Astrocyte (in vitro differentiated cells and primary cell): ENCODE results near the gene AHNAK2. TPM values are rescaled to one million over a fixed set of nuclear protein-coding genes. Genes with fewer than 3 reads are reported as not detected.

Experiments used
- DNase-seq: peaks from one replicate; pipeline ENCODE4 v3.0.0-alpha.2; 2010; ENCODE audit warnings: low read depth
- FAIRE-seq: peaks from 2 replicates; lab custom pipeline; 2011; peaks lifted over from hg19 to GRCh38; lab: Jason Lieb, UNC
- H2AFZ ChIP-seq: 2 replicates; pipeline ENCODE4 v1.6.0; 2012; ENCODE audit warnings: low read depth, low read length, inconsistent platforms
- H3K27ac ChIP-seq: 2 replicates; pipeline ENCODE4 v1.5.1; 2011; ENCODE audit warnings: low read depth, low read length, inconsistent platforms
- H3K27me3 ChIP-seq: 2 replicates; pipeline ENCODE4 v1.6.0; 2011; ENCODE audit warnings: low read length, inconsistent platforms; ENCODE audit not compliant: insufficient read depth
- H3K36me3 ChIP-seq: 2 replicates; pipeline ENCODE4 v1.5.1; 2011; ENCODE audit warnings: low read length, inconsistent platforms; ENCODE audit not compliant: insufficient read depth
- H3K4me1 ChIP-seq: 2 replicates; pipeline ENCODE4 v1.5.1; 2011; ENCODE audit warnings: low read length, inconsistent platforms; ENCODE audit not compliant: insufficient read depth
- H3K4me2 ChIP-seq: 2 replicates; pipeline ENCODE4 v1.6.0; 2012; ENCODE audit warnings: low read length, inconsistent platforms
- H3K4me3 ChIP-seq: 2 replicates; pipeline ENCODE4 v1.5.1; 2011; ENCODE audit warnings: low read depth, mild to moderate bottlenecking, low read length, inconsistent platforms; ENCODE audit not compliant: insufficient read depth
- H3K79me2 ChIP-seq: 2 replicates; pipeline ENCODE4 v1.6.0; 2012; ENCODE audit warnings: mild to moderate bottlenecking, low read length, inconsistent platforms; ENCODE audit not compliant: insufficient read depth
- H3K9ac ChIP-seq: 2 replicates; pipeline ENCODE4 v1.6.0; 2012; ENCODE audit warnings: mild to moderate bottlenecking, low read length, inconsistent platforms
- H3K9me3 ChIP-seq: 2 replicates; pipeline ENCODE4 v1.5.1; 2012; ENCODE audit warnings: low read depth, mild to moderate bottlenecking, low read length, inconsistent platforms; ENCODE audit not compliant: insufficient read depth
- H4K20me1 ChIP-seq: 2 replicates; pipeline ENCODE4 v1.6.0; 2012; ENCODE audit warnings: low read length, inconsistent platforms; ENCODE audit not compliant: insufficient read depth
- H3K27ac Mint-ChIP-seq: one replicate; pipeline ENCODE4 v1.8.0; 2021; ENCODE audit warnings: mild to moderate bottlenecking, mixed read lengths; ENCODE audit not compliant: unreplicated experiment
- H3K27me3 Mint-ChIP-seq: one replicate; pipeline ENCODE4 v1.8.0; 2021; ENCODE audit warnings: low read depth, mixed read lengths; ENCODE audit not compliant: unreplicated experiment
- H3K36me3 Mint-ChIP-seq: one replicate; pipeline ENCODE4 v1.8.0; 2021; ENCODE audit warnings: low read depth, mixed read lengths; ENCODE audit not compliant: unreplicated experiment
- H3K4me1 Mint-ChIP-seq: one replicate; pipeline ENCODE4 v1.8.0; 2021; ENCODE audit warnings: low read depth, mixed read lengths; ENCODE audit not compliant: unreplicated experiment
- H3K4me3 Mint-ChIP-seq: one replicate; pipeline ENCODE4 v1.8.0; 2021; ENCODE audit warnings: mild to moderate bottlenecking, moderate library complexity, mixed read lengths; ENCODE audit not compliant: unreplicated experiment
- H3K9me3 Mint-ChIP-seq: one replicate; pipeline ENCODE4 v1.8.0; 2021; ENCODE audit warnings: mild to moderate bottlenecking, mixed read lengths; ENCODE audit not compliant: unreplicated experiment
- EZH2 ChIP-seq: IDR thresholded peaks from 2 replicates; pipeline ENCODE4 v1.6.1; 2012; ENCODE audit warnings: mild to moderate bottlenecking, low read length, inconsistent platforms; ENCODE audit not compliant: insufficient read depth
- total RNA-seq: library from RNA; stranded (reverse); gene quantifications from 2 replicates; pipeline ENCODE4 v1.2.1, GENCODE V29; 2021
- TF ChIP-seq, protein P1 (sequence below): IDR thresholded peaks from 2 replicates; pipeline ENCODE4 v1.5.1; 2011; ENCODE audit warnings: low read depth, mild to moderate bottlenecking, inconsistent platforms, low read length, moderate library complexity; ENCODE audit not compliant: insufficient read depth

Gene AHNAK2
- total RNA-seq, 1 donor from 2014 or later = 44.7 TPM

- Histone ChIP-seq H3K4me3 (no peak overlapping the region), H3K4me1 (peaks cover 71% of the 10 kb centered on the region), H3K27ac (peak overlapping the region; percentile 92), H3K36me3 (no peaks in the 10 kb centered on the region), H3K9me3 (no peaks in the 10 kb centered on the region), H3K4me2 (peak overlapping the region; percentile 95), H2AFZ (no peak overlapping the region), H3K9ac (peak overlapping the region; percentile 67), H3K79me2 (peaks cover 30% of the 10 kb centered on the region), H3K27me3 (no peaks in the 10 kb centered on the region), H4K20me1 (peaks cover 13% of the 10 kb centered on the region)
- DNase-seq = peak; percentile 76
- no peaks in the 10 kb centered on the region for H3K27me3 Mint-ChIP-seq
- no peak for FAIRE-seq
- H3K27ac Mint-ChIP-seq = peak overlapping the region; percentile 94
- TF ChIP-seq, protein P1, sequence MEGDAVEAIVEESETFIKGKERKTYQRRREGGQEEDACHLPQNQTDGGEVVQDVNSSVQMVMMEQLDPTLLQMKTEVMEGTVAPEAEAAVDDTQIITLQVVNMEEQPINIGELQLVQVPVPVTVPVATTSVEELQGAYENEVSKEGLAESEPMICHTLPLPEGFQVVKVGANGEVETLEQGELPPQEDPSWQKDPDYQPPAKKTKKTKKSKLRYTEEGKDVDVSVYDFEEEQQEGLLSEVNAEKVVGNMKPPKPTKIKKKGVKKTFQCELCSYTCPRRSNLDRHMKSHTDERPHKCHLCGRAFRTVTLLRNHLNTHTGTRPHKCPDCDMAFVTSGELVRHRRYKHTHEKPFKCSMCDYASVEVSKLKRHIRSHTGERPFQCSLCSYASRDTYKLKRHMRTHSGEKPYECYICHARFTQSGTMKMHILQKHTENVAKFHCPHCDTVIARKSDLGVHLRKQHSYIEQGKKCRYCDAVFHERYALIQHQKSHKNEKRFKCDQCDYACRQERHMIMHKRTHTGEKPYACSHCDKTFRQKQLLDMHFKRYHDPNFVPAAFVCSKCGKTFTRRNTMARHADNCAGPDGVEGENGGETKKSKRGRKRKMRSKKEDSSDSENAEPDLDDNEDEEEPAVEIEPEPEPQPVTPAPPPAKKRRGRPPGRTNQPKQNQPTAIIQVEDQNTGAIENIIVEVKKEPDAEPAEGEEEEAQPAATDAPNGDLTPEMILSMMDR = no peak
- no peak for TF ChIP-seq EZH2
- H3K36me3 Mint-ChIP-seq = no peaks in the 10 kb centered on the region
- H3K9me3 Mint-ChIP-seq = peaks cover 1% of the 10 kb centered on the region
- peak overlapping the region; percentile 40 for H3K4me3 Mint-ChIP-seq
- H3K4me1 Mint-ChIP-seq = peaks cover 30% of the 10 kb centered on the region
Observed at GRCh38 chr14:105023791-105024480, 45.8 kb upstream of the AHNAK2 start.

- Histone ChIP-seq H3K9me3 (no peaks in the 10 kb centered on the region), H3K4me2 (peak overlapping the region; percentile 95), H3K9ac (peak overlapping the region; percentile 48), H3K27ac (peak overlapping the region; percentile 92), H3K79me2 (peaks cover 38% of the 10 kb centered on the region), H3K36me3 (no peaks in the 10 kb centered on the region), H4K20me1 (peaks cover 20% of the 10 kb centered on the region), H3K4me1 (peaks cover 73% of the 10 kb centered on the region), H2AFZ (no peak overlapping the region), H3K4me3 (no peak overlapping the region), H3K27me3 (no peaks in the 10 kb centered on the region)
- Mint-ChIP-seq H3K27ac (peak overlapping the region; percentile 94), H3K9me3 (no peaks in the 10 kb centered on the region), H3K27me3 (no peaks in the 10 kb centered on the region), H3K4me1 (peaks cover 31% of the 10 kb centered on the region), H3K36me3 (no peaks in the 10 kb centered on the region), H3K4me3 (peak overlapping the region; percentile 55)
- TF ChIP-seq, protein P1 = no peak
- TF ChIP-seq EZH2 = no peak
- FAIRE-seq (no peak), DNase-seq (no peak)
Observed at GRCh38 chr14:105023144-105023543, 45.0 kb upstream of the AHNAK2 start.

DNA sequence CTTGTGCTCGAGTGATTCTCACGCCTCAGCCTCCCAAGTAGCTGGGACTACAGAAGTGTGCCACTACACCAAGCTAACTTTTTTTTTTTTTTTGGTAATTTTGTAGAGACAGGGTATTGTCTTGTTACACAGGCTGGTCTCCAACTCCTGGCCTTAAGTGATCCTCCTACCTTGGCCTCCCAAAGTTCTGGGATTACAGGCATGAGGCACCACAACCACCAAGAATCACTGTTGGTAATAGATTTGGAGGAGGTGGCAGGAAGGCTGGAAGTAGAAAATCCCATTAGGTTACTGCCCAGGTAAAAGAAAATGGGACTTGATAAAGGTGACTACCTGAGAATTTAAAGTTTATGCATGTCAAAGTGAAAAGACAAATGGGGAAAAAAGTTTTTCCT lies 44.1 kb upstream of the AHNAK2 start:
- H3K9me3 ChIP-seq = no peaks in the 10 kb centered on the region
- no peaks in the 10 kb centered on the region for H3K27me3 ChIP-seq
- H3K4me3 Mint-ChIP-seq = peak overlapping the region; percentile 90
- H4K20me1 ChIP-seq = peaks cover 27% of the 10 kb centered on the region
- H3K27ac Mint-ChIP-seq = peak overlapping the region; percentile 92
- no peaks in the 10 kb centered on the region for H3K36me3 ChIP-seq
- H3K9me3 Mint-ChIP-seq = no peaks in the 10 kb centered on the region
- DNase-seq (no peak), FAIRE-seq (no peak)
- peaks cover 46% of the 10 kb centered on the region for H3K79me2 ChIP-seq
- H3K4me1 ChIP-seq = peaks cover 66% of the 10 kb centered on the region
- H3K27me3 Mint-ChIP-seq = no peaks in the 10 kb centered on the region
- no peak overlapping the region for H2AFZ ChIP-seq
- peak overlapping the region; percentile 86 for H3K9ac ChIP-seq
- peak overlapping the region; percentile 95 for H3K4me2 ChIP-seq
- H3K4me3 ChIP-seq = peak overlapping the region; percentile 74
- H3K27ac ChIP-seq = peak overlapping the region; percentile 92
- no peak for TF ChIP-seq EZH2
- TF ChIP-seq, protein P1 = no peak
- peaks cover 31% of the 10 kb centered on the region for H3K4me1 Mint-ChIP-seq
- no peaks in the 10 kb centered on the region for H3K36me3 Mint-ChIP-seq
